Activated naive CD8-positive, alpha-beta T cell treated with anti-CD3 and anti-CD28 coated beads, Interleukin-2, amount 50 U/mL, for 24 hours (primary cell): ENCODE results near the gene SEPTIN6.
"Not testable (repeated sequence)": the region's sequence is repeated elsewhere in the genome, so short reads cannot be mapped to it uniquely, and the experiment has no call there.

ENCODE experiments used
- ATAC-seq: fragments of 150-1000 bp; cut with Tn5 transposase; one replicate; pipeline ENCODE4 v1.10.0; 2021
- DNase-seq: peaks from one replicate; pipeline ENCODE4 v3.0.0; 2021
- H3K27ac Mint-ChIP-seq: one replicate; pipeline ENCODE4 v1.8.0; 2021; ENCODE audit warnings: mild to moderate bottlenecking, mixed read lengths
- H3K27me3 Mint-ChIP-seq: one replicate; pipeline ENCODE4 v1.8.0; 2021; ENCODE audit warnings: mixed read lengths
- H3K36me3 Mint-ChIP-seq: one replicate; pipeline ENCODE4 v1.8.0; 2021; ENCODE audit warnings: low read depth, mixed read lengths
- H3K4me1 Mint-ChIP-seq: one replicate; pipeline ENCODE4 v1.8.0; 2021; ENCODE audit warnings: mixed read lengths
- H3K4me3 Mint-ChIP-seq: one replicate; pipeline ENCODE4 v1.8.0; 2021; ENCODE audit warnings: mild to moderate bottlenecking, moderate library complexity, mixed read lengths
- H3K9me3 Mint-ChIP-seq: one replicate; pipeline ENCODE4 v1.8.0; 2021; ENCODE audit warnings: mixed read lengths

SEPTIN6 gene

GRCh38 chrX:119682019-119682989, 10.7 kb downstream of the SEPTIN6 start:
- Mint-ChIP-seq H3K4me3 (peak overlapping the region; percentile 77), H3K27me3 (no peaks in the 10 kb centered on the region), H3K36me3 (peaks cover 8% of the 10 kb centered on the region), H3K4me1 (peaks cover 80% of the 10 kb centered on the region), H3K27ac (peak overlapping the region; percentile 96), H3K9me3 (no peaks in the 10 kb centered on the region)
- ATAC-seq (peak; percentile 22), DNase-seq (no peak)

GRCh38 chrX:119677654-119677981, 15.3 kb downstream of the SEPTIN6 start:
- no peak for DNase-seq
- H3K4me1 Mint-ChIP-seq, result peaks cover 70% of the 10 kb centered on the region
- H3K27ac Mint-ChIP-seq, result peak overlapping the region; percentile 96
- peak; percentile 16 for ATAC-seq
- H3K4me3 Mint-ChIP-seq, result peak overlapping the region; percentile 49
- no peaks in the 10 kb centered on the region for H3K9me3 Mint-ChIP-seq
- peaks cover 7% of the 10 kb centered on the region for H3K36me3 Mint-ChIP-seq
- H3K27me3 Mint-ChIP-seq, result no peaks in the 10 kb centered on the region

- Mint-ChIP-seq H3K9me3 (no peaks in the 10 kb centered on the region), H3K27ac (peak overlapping the region; percentile 96), H3K4me3 (peak overlapping the region; percentile 49), H3K27me3 (no peaks in the 10 kb centered on the region), H3K4me1 (peaks cover 69% of the 10 kb centered on the region), H3K36me3 (peaks cover 10% of the 10 kb centered on the region)
- ATAC-seq (peak; percentile 8), DNase-seq (no peak)
Observed at GRCh38 chrX:119676949-119677653, 15.9 kb downstream of the SEPTIN6 start.

- no peaks in the 10 kb centered on the region for H3K9me3 Mint-ChIP-seq
- no peaks in the 10 kb centered on the region for H3K27me3 Mint-ChIP-seq
- peaks cover 16% of the 10 kb centered on the region for H3K36me3 Mint-ChIP-seq
- H3K4me1 Mint-ChIP-seq, result peaks cover 50% of the 10 kb centered on the region
- no peak overlapping the region for H3K27ac Mint-ChIP-seq
- DNase-seq (no peak), ATAC-seq (no peak)
- no peak overlapping the region for H3K4me3 Mint-ChIP-seq
Observed at GRCh38 chrX:119673336-119673735, 19.6 kb downstream of the SEPTIN6 start.

DNA sequence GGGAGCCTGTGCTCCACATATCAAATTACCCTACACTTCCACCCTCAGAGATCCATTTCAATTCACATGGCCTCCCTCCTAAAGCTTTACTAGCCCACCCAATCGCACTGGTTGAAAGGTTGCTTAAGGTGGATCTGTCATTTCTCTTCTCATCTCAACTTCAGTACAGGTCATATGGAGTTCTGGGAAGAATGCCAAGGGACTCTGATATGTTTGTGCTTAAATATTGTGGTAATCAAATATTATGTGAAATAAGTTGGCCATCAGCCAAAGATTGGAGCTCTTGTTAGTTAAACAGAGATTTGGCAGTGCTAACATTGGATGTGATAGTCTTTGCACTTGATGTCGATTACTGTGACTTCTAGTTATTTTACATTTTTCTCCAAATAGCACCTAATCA, 20.5 kb downstream of the SEPTIN6 start:
- peaks cover 43% of the 10 kb centered on the region for H3K4me1 Mint-ChIP-seq
- no peaks in the 10 kb centered on the region for H3K9me3 Mint-ChIP-seq
- no peak overlapping the region for H3K4me3 Mint-ChIP-seq
- DNase-seq (no peak), ATAC-seq (no peak)
- H3K27ac Mint-ChIP-seq, result peak overlapping the region; percentile 77
- no peaks in the 10 kb centered on the region for H3K27me3 Mint-ChIP-seq
- H3K36me3 Mint-ChIP-seq, result peaks cover 16% of the 10 kb centered on the region

DNA sequence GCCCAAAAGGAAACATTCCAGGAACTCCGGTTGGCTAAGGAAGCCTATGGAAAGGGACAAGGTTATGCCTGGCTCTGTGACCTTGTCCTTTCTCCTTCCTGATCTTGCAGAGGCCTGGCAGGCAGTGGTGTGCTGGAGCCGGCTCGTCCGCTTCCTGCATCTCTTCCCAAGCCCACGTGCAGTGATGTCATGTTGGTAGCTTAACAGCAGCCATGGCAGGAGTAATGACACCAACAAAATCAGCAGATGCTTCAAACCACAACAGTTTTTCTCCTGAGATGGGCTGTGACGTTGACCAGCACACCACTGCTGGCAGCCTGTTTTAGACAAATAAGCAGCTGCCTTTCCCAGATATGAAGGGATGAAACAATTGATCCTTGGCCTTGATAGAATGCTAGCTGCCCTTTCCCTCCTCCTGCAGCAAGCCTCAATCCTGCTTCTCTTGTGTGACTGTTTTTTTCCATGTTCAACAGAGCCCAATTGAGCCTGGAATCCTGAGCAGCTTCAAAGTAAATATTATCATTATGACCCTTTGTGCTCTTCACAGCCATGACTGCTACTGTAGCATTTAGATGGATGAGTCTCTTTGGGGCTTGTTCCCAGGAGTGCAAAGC, 23.4 kb downstream of the SEPTIN6 start:
- ATAC-seq (no peak), DNase-seq (no peak)
- Mint-ChIP-seq H3K36me3 (peaks cover 20% of the 10 kb centered on the region), H3K4me3 (no peak overlapping the region), H3K27ac (peak overlapping the region; percentile 62), H3K9me3 (no peaks in the 10 kb centered on the region), H3K4me1 (peaks cover 23% of the 10 kb centered on the region), H3K27me3 (no peaks in the 10 kb centered on the region)

GRCh38 chrX:119667111-119667878, 25.7 kb downstream of the SEPTIN6 start:
- Mint-ChIP-seq H3K27me3 (no peaks in the 10 kb centered on the region), H3K9me3 (no peaks in the 10 kb centered on the region), H3K4me3 (no peak overlapping the region), H3K4me1 (peaks cover 29% of the 10 kb centered on the region), H3K36me3 (peaks cover 23% of the 10 kb centered on the region), H3K27ac (peak overlapping the region; percentile 35)
- ATAC-seq, result no peak
- DNase-seq, result no peak

DNA sequence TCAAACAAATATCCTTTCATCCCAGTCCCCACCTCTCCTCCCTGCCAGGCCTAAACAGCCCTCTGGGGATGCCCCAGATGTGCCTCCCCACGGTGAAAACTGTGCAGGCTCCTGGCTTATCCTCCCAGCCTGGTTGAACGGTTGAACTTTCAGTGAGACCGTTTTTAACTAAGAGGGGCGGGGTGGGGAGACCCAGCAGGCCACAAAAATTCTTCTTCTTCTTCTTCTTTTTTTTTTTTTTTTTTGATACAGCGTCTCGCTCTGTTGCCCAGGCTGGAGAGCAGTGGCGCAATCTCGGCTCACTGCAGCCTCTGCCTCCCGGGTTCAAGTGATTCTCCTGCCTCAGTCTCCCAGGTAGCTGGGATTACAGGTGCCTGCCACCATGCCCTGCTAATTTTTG, 28.1 kb downstream of the SEPTIN6 start:
- H3K27ac Mint-ChIP-seq, H3K4me3 Mint-ChIP-seq: not testable (repeated sequence)
- peaks cover 38% of the 10 kb centered on the region for H3K4me1 Mint-ChIP-seq

GRCh38 chrX:119661486-119661885, 31.5 kb downstream of the SEPTIN6 start:
- peaks cover 47% of the 10 kb centered on the region for H3K4me1 Mint-ChIP-seq
- no peak overlapping the region for H3K4me3 Mint-ChIP-seq
- no peaks in the 10 kb centered on the region for H3K27me3 Mint-ChIP-seq
- peaks cover 44% of the 10 kb centered on the region for H3K36me3 Mint-ChIP-seq
- H3K9me3 Mint-ChIP-seq, result no peaks in the 10 kb centered on the region
- ATAC-seq (no peak), DNase-seq (no peak)
- no peak overlapping the region for H3K27ac Mint-ChIP-seq

More for the DNA sequence above, 28.1 kb downstream of the SEPTIN6 start:
- not testable (repeated sequence) for ATAC-seq, H3K9me3 Mint-ChIP-seq, DNase-seq, H3K27me3 Mint-ChIP-seq
- peaks cover 26% of the 10 kb centered on the region for H3K36me3 Mint-ChIP-seq

DNA sequence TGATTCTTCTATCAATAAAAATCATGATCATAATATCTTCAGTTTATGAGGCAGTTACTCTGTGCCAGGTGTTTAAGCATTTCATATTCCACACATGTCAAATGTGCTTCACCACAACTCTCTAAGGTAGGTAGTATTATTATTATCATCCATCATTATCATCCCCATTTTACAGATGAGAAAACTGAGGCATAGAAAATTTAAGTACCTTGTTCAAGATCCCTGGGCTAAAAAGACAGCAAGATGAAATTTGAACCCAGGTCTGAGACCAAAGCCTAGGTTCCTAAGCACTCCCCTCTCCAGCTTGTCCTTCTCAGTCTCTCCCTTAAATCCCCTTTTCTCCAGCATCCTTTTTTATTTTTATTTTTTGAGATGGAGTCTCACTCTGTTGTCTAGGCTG, 33.4 kb downstream of the SEPTIN6 start:
- H3K36me3 Mint-ChIP-seq, result peaks cover 48% of the 10 kb centered on the region
- H3K9me3 Mint-ChIP-seq, result no peaks in the 10 kb centered on the region
- ATAC-seq, result no peak
- no peak overlapping the region for H3K4me3 Mint-ChIP-seq
- H3K27me3 Mint-ChIP-seq, result no peaks in the 10 kb centered on the region
- peak overlapping the region; percentile 82 for H3K27ac Mint-ChIP-seq
- no peak for DNase-seq
- peaks cover 59% of the 10 kb centered on the region for H3K4me1 Mint-ChIP-seq

- peaks cover 44% of the 10 kb centered on the region for H3K4me1 Mint-ChIP-seq
- H3K9me3 Mint-ChIP-seq, result no peaks in the 10 kb centered on the region
- H3K4me3 Mint-ChIP-seq, result peak overlapping the region; percentile 70
- ATAC-seq (peak; percentile 91), DNase-seq (peak; percentile 71)
- peak overlapping the region; percentile 95 for H3K27ac Mint-ChIP-seq
- H3K27me3 Mint-ChIP-seq, result no peaks in the 10 kb centered on the region
- H3K36me3 Mint-ChIP-seq, result peaks cover 45% of the 10 kb centered on the region
Observed at GRCh38 chrX:119655125-119655524, 37.8 kb downstream of the SEPTIN6 start.

DNA sequence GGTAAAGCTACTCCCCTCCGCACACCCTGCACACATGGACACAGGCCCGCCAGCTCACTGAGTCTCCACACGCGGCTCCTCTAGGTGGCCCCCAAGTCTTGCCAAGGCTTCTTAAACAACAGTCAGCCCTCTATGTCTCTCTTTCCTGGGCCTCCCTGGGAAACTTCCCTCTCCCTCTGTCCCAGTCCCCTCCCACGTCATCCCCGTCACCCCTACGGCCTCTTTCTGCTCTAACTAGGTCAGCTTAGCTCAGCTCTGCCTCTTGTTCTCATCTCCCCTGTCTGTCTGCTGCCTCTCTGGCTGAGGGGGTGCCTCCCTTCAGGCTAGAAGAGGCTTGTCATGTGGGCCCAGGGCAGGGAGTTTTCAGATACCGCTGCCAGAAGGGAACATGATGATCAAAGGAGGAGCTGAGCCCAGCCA, 38.8 kb downstream of the SEPTIN6 start:
- H3K9me3 Mint-ChIP-seq, result no peaks in the 10 kb centered on the region
- DNase-seq, result peak; percentile 5
- peak overlapping the region; percentile 74 for H3K27ac Mint-ChIP-seq
- peak; percentile 53 for ATAC-seq
- H3K36me3 Mint-ChIP-seq, result peaks cover 42% of the 10 kb centered on the region
- no peaks in the 10 kb centered on the region for H3K27me3 Mint-ChIP-seq
- H3K4me1 Mint-ChIP-seq, result peaks cover 43% of the 10 kb centered on the region
- H3K4me3 Mint-ChIP-seq, result no peak overlapping the region

GRCh38 chrX:119648421-119648775, 44.6 kb downstream of the SEPTIN6 start:
- Mint-ChIP-seq H3K9me3 (no peaks in the 10 kb centered on the region), H3K4me1 (peaks cover 36% of the 10 kb centered on the region), H3K27me3 (no peaks in the 10 kb centered on the region), H3K27ac (peak overlapping the region; percentile 94), H3K4me3 (no peak overlapping the region), H3K36me3 (peaks cover 40% of the 10 kb centered on the region)
- no peak for DNase-seq
- no peak for ATAC-seq
